Muscle of arm (tissue), 12 donors: ENCODE measurements around the gene MYO1D. TPM values are rescaled to one million over a fixed set of nuclear protein-coding genes. Genes with fewer than 3 reads are reported as not detected.
"Not testable (repeated sequence)": the region's sequence is repeated elsewhere in the genome, so short reads cannot be mapped to it uniquely, and the experiment has no call there.

Source experiments
- DNase-seq: peaks from one replicate; pipeline ENCODE4 v3.0.0-alpha.2; 2013
- polyA plus RNA-seq, 12 donors: library from polyadenylated mRNA; unstranded; fragments of 120-200 nt; gene quantifications; one replicate each; pipeline ENCODE4 v1.2.1, GENCODE V29; 2013; ENCODE audit not compliant: insufficient read length in 12 of 12

Gene MYO1D
- polyA plus RNA-seq, 12 donors = 3.5 to 24.5 (median 6.2) TPM; not detected in 1

- DNase-seq = no peak
Measured at GRCh38 chr17:32896647-32897258, 19.8 kb upstream of the MYO1D start.

- DNase-seq = no peak
Measured at GRCh38 chr17:32894245-32894644, 17.3 kb upstream of the MYO1D start.

GRCh38 chr17:32887410-32887809 is 10.5 kb upstream of the MYO1D start:
- DNase-seq = not testable (repeated sequence)

GRCh38 chr17:32886951-32887350 is 10.0 kb upstream of the MYO1D start:
- DNase-seq = not testable (repeated sequence)

- DNase-seq = no peak
Measured at GRCh38 chr17:32882734-32883133, 5.8 kb upstream of the MYO1D start.

GRCh38 chr17:32882029-32882428 is 5.1 kb upstream of the MYO1D start:
- DNase-seq = no peak

- DNase-seq = no peak
Measured at GRCh38 chr17:32880671-32881453, 3.9 kb upstream of the MYO1D start.

- DNase-seq = no peak
Measured at GRCh38 chr17:32879134-32879533, 2.2 kb upstream of the MYO1D start.

- no peak for DNase-seq
Measured at GRCh38 chr17:32878211-32878610, 1.3 kb upstream of the MYO1D start.

- peak; percentile 65 for DNase-seq
Measured at GRCh38 chr17:32877164-32877764, 340 bp upstream of the MYO1D start.

GRCh38 chr17:32875923-32876416 is 954 bp downstream of the MYO1D start:
- peak; percentile 43 for DNase-seq

- no peak for DNase-seq
Measured at GRCh38 chr17:32875230-32875917, 1.6 kb downstream of the MYO1D start.

GRCh38 chr17:32873114-32873513 is 3.8 kb downstream of the MYO1D start:
- DNase-seq = no peak

GRCh38 chr17:32871746-32872145 is 5.2 kb downstream of the MYO1D start:
- no peak for DNase-seq

GRCh38 chr17:32870969-32871368 is 6.0 kb downstream of the MYO1D start:
- DNase-seq = no peak

GRCh38 chr17:32870027-32870670 is 6.8 kb downstream of the MYO1D start:
- DNase-seq = no peak

- DNase-seq = no peak
Measured at GRCh38 chr17:32869345-32870026, 7.4 kb downstream of the MYO1D start.

GRCh38 chr17:32865141-32865540 is 11.8 kb downstream of the MYO1D start:
- no peak for DNase-seq

GRCh38 chr17:32863559-32863958 is 13.4 kb downstream of the MYO1D start:
- DNase-seq = no peak

- no peak for DNase-seq
Measured at GRCh38 chr17:32862940-32863339, 14.0 kb downstream of the MYO1D start.

- no peak for DNase-seq
Measured at GRCh38 chr17:32861981-32862380, 14.9 kb downstream of the MYO1D start.
